HG02973 (cell line): ENCODE results near the gene DDX27.
"Not testable (repeated sequence)": the region's sequence is repeated elsewhere in the genome, so short reads cannot be mapped to it uniquely, and the experiment has no call there.

Source experiments
- ATAC-seq: cut with Tn5 transposase; IDR thresholded peaks from one replicate; pipeline ENCODE4 v1.9.1; 2021; ENCODE audit warnings: moderate library complexity; ENCODE audit not compliant: unreplicated experiment

DDX27 gene, protein sequence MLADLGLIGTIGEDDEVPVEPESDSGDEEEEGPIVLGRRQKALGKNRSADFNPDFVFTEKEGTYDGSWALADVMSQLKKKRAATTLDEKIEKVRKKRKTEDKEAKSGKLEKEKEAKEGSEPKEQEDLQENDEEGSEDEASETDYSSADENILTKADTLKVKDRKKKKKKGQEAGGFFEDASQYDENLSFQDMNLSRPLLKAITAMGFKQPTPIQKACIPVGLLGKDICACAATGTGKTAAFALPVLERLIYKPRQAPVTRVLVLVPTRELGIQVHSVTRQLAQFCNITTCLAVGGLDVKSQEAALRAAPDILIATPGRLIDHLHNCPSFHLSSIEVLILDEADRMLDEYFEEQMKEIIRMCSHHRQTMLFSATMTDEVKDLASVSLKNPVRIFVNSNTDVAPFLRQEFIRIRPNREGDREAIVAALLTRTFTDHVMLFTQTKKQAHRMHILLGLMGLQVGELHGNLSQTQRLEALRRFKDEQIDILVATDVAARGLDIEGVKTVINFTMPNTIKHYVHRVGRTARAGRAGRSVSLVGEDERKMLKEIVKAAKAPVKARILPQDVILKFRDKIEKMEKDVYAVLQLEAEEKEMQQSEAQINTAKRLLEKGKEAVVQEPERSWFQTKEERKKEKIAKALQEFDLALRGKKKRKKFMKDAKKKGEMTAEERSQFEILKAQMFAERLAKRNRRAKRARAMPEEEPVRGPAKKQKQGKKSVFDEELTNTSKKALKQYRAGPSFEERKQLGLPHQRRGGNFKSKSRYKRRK

DNA sequence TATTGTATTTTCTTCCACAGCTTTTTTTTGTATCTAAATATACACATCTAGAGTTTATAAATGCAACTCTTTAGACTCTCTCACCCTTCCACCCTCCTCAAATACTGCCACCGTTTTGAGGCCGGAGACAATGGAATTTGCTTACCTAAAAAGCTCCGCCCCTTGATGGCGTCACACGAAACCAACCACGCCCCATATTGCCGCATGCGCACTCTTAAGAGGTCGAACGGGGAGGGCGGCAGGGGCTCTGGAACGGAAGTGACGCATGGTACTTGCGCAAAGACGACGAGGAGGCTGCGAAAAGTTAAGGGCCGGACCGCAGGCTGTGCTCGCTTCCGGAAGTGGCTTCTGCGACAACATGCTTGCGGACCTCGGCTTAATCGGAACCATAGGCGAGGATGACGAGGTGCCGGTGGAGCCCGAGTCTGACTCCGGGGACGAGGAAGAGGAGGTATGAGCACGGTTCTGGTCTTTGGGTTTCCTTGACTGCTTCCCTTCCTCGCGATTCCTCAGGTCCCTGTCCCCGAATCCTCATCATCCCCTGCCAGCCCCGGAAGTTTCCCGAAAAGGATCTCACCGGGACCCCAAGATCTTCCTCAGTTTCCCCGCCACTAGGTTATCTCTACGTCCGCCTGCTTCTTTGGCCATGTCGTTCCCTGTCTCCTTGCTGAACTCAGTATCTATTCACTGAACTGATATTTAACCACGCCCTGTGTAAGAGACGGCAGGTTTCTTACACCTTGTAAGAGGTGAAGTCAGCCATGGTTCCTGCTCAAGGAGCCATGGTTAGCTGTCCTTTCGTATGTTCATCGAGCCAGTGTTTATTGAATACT is at the start of gene DDX27:
Gene DDX27 (plus strand): TSS at position 326 of the 833 bp plus-strand sequence. CDS start 33 bp downstream, at position 359.
- peak; percentile 79 for ATAC-seq

DNA sequence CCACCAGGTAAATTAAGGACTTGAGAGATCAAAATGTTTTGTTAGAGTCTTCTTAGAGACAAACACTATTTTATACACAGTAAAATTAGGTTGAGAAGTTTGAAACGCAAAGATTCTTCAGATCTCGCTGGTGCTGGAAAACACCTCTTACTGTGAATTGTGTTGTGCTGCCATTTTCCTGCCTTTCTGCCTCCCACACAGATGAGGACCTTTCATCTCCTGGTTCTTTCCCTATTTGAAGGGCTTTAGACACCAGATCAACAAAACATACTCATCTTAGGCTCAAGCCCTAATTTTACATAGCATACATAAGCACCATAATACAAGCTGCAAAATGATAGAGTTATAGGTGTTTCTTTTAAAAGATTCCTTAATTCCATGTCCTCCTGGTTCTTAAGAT is 49.7 kb upstream of the DDX27 start:
- ATAC-seq: no peak

DNA sequence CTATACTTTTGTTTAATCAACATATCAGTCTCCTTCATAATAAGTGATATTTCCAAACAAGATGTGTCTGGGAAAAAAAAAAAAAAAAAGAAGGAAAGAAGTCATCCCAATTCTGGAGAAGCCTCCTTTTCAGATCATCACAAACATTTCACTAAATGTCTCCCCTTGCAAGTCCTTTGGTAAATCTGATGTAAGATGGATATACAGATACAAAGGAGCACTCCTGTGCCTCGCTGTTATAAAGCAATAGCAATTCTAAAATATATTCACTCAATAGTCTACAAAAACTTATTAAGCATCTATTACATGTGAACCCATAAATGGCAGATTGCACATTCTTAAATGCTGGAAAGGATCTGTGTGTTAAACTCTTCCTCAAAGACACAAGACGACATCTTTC is 48.5 kb upstream of the DDX27 start:
- ATAC-seq: no peak

DNA sequence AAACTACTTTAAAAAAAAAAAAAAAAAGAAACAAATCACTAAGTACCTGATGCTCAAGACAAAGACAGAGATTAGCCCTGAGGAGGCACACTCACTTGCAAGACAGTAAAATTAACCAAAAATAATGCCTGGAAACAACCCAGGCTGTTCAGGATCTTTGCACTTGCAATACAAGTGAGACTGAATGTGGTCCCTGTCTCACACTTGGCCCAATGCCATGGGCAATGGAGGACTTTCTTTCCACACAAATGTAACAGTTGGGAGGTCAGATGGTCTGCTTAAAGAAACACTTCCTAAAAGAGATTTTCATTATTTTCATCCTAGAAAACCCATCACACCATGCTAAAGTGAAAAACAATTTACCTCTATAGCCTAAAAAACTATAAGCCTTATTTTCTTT is 47.3 kb upstream of the DDX27 start:
- no peak for ATAC-seq

DNA sequence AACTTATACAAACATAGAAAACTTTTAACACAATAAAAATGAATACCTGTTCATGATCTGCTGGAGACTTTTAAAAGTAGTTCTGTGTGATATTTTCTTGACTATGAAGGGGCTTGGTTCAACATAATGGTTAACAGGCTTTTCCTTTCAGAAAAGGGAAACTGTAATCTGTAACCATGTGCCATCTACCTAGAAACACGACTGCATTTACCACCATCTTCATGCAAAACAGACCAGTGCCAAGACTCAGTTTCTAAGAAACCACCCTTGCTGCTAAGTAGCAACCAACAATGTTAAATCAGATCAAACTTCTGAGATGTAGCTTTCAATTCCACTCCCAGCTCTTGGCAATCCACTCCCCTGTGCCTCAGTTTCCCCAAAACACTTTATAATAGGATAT is 46.8 kb upstream of the DDX27 start:
- ATAC-seq: no peak

DNA sequence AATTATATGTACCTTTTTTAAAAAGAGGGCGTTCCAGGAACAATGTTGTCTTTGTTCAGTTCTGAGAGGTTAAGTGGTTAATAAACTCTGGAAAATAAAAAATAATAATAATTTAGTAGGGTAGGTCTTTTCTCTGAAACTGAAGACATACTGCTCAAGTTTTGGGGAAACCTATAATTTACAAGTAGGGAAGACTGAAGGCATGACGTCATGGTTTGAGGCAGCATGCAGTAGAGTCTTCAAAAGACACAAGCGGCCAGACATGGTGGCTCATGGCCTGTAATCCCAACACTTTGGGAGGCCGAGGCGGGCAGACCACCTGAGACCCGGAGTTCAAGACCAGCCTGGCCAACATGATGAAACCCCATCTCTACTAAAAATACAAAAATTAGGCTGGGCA is 45.0 kb upstream of the DDX27 start:
- ATAC-seq: no peak

DNA sequence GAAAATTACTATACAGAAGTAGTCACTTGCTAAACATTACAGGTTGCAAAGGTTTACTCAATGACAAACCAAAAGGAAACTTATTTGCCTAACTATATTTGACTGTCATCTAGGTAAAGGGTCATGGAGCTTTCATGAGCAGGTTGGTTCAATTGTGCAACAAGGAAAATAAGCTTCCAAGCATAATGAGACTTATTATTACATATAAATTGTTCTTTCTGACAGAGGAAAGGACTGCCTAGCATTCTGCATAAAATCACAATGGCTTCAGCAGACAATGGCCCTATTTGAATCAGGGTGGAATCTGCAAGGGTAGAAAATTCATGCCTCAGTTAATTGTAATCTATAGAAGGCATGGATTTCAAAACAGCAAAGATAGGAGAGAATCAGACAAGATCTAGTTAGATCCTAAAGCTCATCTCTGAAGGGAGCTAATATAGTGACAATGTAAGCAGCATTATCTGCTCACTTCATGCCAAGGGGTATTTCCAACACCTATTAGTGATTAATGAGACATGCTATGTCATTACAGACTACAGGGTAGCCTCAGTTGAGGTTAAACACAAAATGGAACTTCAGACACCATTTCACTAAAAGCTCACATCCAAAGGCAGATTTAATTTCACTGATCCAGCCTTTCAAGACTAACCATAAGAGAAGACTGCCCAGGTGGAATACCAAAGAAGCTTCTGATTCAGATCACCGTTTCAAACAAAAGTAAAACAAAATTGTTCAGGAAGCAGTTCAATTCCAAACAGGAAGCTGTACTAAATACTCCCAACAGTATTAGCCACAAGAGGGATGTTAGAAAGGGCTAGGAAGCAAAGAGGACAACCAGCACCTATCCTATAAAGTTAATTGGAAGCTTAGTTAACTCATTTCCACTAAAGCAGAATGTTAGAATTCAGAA is 39.6 kb upstream of the DDX27 start:
- peak; percentile 67 for ATAC-seq

DNA sequence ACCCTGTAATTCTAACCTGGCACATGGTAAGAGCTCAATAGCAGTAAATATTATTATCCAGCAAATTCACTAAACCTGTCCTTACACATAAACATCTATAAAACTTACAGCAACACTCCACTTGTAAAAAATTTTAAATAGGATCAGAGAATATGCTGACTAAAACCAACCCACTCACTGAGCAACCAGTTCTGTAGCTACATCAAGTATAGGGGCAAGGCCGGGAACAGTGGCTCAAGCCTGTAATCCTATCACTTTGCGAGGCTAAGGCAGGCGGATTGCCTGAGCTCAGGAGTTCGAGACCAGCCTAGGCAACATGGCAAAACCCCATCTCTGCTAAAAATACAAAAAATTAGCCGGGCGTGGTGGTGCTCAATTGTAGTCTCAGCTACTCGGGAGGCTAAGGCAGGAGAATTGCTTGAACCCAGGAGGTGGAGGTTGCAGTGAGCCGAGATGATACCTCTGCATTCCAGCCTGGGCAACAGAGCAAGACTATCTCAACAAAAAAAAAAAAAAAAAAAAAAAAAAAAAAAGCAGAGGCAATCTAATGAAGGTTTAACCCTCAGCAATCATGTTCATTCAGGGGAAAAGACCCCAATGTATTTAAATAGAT is 37.8 kb upstream of the DDX27 start:
- no peak for ATAC-seq

DNA sequence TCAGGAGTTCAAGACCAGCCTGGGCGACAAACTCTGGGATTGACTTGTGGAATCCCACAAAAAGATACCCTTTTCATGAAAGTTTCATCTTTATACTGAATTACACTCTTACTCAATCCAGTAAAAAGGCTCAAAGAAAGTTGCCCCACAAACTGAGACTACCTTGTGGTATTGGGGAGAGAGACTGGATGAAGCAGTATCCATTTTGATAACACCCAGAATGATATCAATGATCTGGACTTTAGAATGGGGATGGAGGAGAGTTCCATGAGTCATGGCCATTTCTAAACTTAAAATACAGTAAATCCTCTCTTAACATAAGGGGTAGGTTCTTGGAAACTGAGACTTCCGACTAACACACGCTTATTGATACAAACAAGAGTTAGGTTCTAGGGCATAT is 35.8 kb upstream of the DDX27 start:
- ATAC-seq: no peak

DNA sequence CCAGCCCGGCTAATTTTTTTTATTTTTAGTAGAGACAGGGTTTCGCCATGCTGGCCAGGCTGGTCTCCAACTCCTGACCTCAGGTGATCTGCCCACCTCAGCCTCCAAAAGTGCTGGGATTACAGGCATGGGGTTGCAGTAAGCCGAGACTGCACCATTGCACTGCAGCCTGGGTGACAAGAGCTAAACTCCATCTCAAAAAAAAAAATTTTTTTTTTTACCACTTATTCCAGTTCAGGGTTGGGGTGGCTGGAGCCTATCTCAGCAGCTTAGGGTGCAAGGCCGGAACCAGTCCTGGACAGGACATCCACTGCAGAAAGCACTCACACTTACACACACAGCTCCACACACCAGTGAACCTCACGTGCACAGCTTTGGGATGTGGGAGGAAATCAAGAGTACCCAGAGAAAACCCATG is 35.1 kb upstream of the DDX27 start:
- not testable (repeated sequence) for ATAC-seq

DNA sequence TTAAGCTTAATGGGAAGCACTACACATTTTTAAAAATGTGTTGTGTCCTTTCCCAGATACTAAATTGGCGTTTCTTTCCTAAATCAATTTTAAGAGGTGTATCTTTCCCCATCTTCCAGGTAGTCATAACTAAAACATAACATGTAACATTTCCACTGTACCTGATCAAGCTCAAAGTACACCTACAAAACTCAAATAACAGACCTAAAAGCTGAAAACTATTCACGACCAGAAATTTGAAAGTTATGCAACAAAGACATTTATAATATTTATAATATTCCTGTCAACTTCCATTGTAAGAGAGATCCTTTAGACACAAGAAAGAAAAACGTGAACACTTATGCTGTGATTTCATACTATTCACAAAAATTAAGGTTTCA is 34.5 kb upstream of the DDX27 start:
- ATAC-seq: no peak

DNA sequence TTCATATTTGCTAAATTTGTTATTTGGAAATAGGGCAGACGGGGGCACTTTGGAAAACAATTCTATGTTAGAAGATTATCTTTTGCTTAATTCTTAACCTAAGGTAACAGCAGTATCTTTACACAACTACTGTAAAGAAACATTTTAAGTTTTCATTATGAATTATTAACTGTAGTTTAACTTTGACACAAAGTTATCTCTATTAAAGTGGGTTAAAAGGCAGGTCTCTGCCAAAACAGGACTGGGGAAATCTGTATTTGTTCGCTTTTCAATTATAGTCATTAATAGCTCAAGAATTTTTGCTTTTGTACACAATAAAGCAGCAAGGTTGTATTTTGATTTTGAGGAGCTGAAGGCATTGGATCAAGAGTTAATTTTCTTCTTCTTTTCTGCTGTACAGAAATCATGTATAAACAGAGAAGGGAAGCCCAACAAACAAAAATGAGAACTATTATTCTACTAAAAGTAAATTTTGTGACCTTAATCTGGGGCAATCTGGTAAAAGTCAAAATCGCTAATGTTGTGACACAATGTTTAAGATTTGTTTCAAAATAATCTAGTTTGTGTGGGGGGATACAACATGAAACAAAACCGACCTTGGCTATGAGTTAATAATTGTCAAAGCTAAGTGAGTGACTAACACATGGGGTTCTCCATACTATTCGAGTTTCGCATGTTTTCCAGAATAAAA is 34.0 kb upstream of the DDX27 start:
- no peak for ATAC-seq

DNA sequence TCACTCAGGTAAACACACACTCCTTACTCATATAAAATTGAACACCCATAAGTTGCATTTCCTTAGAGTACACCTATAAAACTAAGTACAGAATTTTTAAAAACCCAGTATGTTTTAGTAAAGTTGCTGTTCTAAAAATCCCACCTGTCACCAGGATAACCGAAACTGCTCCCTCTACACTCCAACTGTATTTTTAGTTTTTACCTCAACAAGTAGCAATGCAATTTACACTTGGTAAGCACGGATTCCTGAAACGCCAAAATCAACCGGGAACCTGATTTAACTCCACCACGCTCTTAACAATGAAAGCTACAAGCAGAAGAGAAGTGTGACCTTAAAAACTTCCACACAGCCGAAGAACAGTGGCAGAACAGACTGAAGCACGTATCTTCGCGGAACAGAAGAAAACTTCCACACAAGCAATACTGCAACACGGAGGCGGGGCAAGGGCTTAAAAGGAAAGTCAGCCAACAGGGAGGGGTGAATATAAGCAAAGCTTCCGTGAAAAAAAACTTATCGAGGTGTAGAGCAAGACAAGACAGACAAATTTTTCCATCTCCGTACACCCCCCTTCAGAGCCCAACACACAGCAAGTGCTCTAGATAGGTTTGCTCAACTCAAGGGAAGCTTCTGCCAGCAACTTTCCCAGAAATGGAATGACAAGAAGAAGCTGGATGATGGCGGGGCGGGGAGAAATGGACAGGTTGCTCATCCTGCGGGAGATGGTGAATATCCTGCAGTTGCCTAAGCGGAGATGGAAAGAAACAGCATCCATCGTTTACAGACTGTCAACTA is 32.5 kb upstream of the DDX27 start:
- ATAC-seq: no peak

DNA sequence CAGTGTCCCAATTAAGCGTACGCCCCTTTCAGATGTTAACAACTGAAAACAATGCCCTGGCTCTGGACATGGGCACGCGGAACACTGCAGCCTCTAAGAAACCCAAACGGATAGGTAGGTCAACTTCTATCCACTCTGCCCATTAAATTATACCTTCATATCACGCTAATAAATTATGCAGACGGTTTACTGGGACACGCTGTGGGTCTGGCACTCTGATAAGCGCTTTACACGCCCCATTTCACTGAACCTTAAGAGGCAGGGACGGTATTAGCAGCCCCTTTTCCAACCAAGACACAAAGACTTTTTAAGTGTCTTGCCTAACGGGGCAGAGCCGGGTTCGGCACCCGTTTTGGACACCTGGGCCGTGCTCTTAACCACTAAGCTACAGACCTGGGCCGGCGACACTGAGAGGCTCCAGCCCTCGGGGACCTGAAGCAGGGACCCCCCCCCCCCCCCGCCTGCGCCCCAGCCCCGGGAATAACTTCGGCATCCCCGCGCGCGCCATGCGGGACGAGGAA is 31.8 kb upstream of the DDX27 start:
- peak; percentile 4 for ATAC-seq

DNA sequence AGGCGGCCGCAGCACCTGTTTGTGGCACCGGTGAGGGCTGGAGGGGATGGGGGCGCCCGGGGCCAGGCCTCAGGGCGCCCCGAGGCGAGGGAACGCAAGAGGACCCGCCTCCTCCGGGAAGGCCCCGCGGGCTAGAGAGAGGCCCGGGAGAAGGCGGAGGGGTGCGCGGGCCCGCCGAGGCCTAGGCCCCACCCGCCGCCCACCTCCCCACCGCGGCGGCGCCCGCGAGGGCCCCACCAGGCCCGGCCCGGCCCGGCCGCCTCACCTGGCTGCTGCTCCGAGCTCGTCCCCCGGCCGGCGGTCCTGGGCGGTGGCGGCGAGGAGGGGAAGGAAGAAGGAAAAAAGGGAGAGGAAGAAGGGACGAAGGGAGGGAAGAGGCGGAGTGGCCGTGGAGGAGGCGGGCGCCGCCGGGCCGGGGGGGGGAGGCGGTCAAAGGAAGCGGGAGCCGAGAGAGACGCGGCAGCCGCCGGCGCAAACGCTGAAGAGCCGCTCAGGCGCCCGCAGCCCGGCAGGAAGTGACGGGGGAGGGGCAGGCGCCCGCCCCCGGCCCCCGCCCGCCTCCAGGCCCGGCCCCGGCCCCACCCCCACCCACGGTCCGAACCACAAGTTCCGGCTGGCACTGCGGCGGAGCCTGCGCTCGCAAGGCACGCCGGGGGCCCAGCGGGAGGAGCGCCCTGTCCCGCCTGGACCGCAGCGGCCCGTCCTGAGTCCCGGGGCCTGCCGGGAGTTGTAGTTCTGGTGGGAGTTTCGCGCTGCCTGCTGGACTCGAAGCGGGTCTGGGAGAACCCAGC is 31.2 kb upstream of the DDX27 start, which contains the start of gene STAU1:
Gene STAU1 (minus strand): TSS at position 484 of the 791 bp plus-strand sequence. CDS start 22,133 bp downstream, outside the sequence.
- peak; percentile 86 for ATAC-seq

DNA sequence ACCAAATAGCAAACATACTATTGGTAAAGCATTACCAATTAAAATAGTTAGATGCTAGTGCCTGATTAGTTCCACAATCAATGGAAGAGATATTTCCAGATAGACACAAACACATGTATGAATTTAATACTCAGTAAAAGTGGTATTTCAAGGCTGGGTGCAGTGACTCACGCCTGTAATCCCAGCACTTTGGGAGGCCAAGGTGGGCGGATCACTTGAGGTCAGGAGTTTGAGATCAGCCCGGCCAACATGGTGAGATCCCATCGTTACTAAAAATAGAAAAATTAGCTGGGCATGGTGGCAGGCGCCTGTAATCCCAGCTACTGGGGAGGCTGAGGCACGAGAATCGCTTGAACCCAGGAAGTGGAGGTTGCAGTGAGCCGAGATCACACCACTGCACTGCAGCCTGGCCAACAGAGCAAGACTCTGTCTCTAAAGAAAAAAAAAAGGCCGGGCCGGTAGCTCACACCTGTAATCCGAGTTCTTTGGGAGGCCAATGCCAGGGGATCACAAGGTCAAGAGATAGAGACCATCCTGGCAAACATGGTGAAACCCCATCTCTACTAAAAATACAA is 26.2 kb upstream of the DDX27 start:
- ATAC-seq: not testable (repeated sequence)

DNA sequence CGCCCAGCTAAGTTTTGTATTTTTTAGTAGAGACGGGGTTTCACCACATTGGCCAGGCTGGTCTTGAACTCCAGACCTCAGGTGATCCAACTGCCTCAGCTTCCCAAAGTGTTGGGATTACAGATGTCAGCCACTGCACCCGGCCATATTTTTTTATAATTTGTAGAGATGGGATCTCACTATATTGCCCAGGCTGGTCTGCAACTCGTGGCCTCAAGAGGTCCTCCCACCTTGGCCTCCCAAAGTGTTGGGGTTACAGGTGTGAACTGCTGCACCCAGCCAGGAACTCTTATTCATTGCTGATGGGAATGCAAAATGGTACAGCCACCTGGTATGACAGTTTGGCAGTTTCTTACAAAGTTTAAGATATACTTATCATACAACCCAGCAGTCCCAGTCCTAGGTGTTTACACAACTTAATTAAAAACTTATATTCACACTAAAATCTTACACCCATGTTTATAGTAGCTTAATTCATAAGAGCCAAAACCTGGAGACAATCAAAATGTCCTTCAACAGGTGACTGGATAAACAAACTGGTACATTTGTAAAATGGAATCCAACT is 19.4 kb upstream of the DDX27 start:
- no peak for ATAC-seq
